WTC11 (cell line): ENCODE data around the gene UCP3. TPM values are rescaled to one million over a fixed set of nuclear protein-coding genes. Genes with fewer than 3 reads are reported as not detected.

Experiments
- ATAC-seq: fragments of 200-7000 bp; cut with Tn5 transposase; 2 replicates; pipeline ENCODE4 v1.10.0; 2021; ENCODE audit warnings: mild to moderate bottlenecking, moderate library complexity
- CTCF ChIA-PET: fragments of 300-600 bp; sonication (Branson Sonifier 250); formaldehyde crosslinking; loops from one replicate; lab custom pipeline; 2021; ENCODE audit warnings: antibody characterized with exemption; lab: Charles Lee
- POLR2A ChIA-PET: fragments of 350-600 bp; sonication (Branson Sonifier 250); formaldehyde crosslinking; loops from one replicate; lab custom pipeline; 2021; ENCODE audit warnings: antibody characterized with exemption; lab: Charles Lee
- DNase-seq: peaks from one replicate; pipeline ENCODE4 v3.0.0; 2021; ENCODE audit warnings: low spot score
- H3K27ac Mint-ChIP-seq: 2 replicates; pipeline ENCODE4 v1.8.0; 2021; ENCODE audit warnings: mixed read lengths
- H3K27me3 Mint-ChIP-seq: 2 replicates; pipeline ENCODE4 v1.8.0; 2021; ENCODE audit warnings: low read depth, mild to moderate bottlenecking, moderate library complexity, mixed read lengths
- H3K36me3 Mint-ChIP-seq: 2 replicates; pipeline ENCODE4 v1.8.0; 2021; ENCODE audit warnings: mixed read lengths
- H3K4me1 Mint-ChIP-seq: 2 replicates; pipeline ENCODE4 v1.8.0; 2022; ENCODE audit warnings: mixed read lengths
- H3K4me3 Mint-ChIP-seq: 2 replicates; pipeline ENCODE4 v1.8.0; 2021; ENCODE audit warnings: mild to moderate bottlenecking, moderate library complexity, mixed read lengths
- H3K9me3 Mint-ChIP-seq: 2 replicates; pipeline ENCODE4 v1.8.0; 2021; ENCODE audit warnings: mixed read lengths
- ATF2 ChIP-seq: sonication (generic); formaldehyde crosslinking; IDR thresholded peaks from 2 replicates; pipeline ENCODE4 v1.8.1; 2022; ENCODE audit warnings: low read depth, missing genetic modification reagents, borderline replicate concordance
- CREM ChIP-seq: sonication (generic); formaldehyde crosslinking; IDR thresholded peaks from 2 replicates; pipeline ENCODE4 v1.8.1; 2022; ENCODE audit warnings: mild to moderate bottlenecking, missing genetic modification reagents, moderate library complexity
- CTCF ChIP-seq: fragments of 200-600 bp; IDR thresholded peaks from 2 replicates; pipeline ENCODE4 v1.8.0; 2022; ENCODE audit warnings: antibody characterized with exemption
- ELF4 ChIP-seq: sonication (generic); formaldehyde crosslinking; IDR thresholded peaks from 2 replicates; pipeline ENCODE4 v1.8.1; 2022; ENCODE audit warnings: low read depth, mild to moderate bottlenecking, moderate library complexity, missing genetic modification reagents
- ESRRA ChIP-seq: sonication (generic); formaldehyde crosslinking; IDR thresholded peaks from 2 replicates; pipeline ENCODE4 v1.8.1; 2022; ENCODE audit warnings: mild to moderate bottlenecking, missing genetic modification reagents, borderline replicate concordance
- FOXK1 ChIP-seq: sonication (generic); formaldehyde crosslinking; IDR thresholded peaks from 2 replicates; pipeline ENCODE4 v1.8.0; 2022; ENCODE audit warnings: mild to moderate bottlenecking, moderate library complexity, missing genetic modification reagents
- GABPB1 ChIP-seq: sonication (generic); formaldehyde crosslinking; IDR thresholded peaks from 2 replicates; pipeline ENCODE4 v1.8.1; 2023; ENCODE audit warnings: mild to moderate bottlenecking, missing genetic modification reagents
- GRHL2 ChIP-seq: fragments of 250-450 bp; sonication (Bioruptor Pico); IDR thresholded peaks from 2 replicates; pipeline ENCODE4 v1.8.0; 2022; ENCODE audit warnings: mild to moderate bottlenecking, moderate library complexity; ENCODE audit not compliant: insufficient replicate concordance, severe bottlenecking
- HMGXB4 ChIP-seq: sonication (generic); formaldehyde crosslinking; IDR thresholded peaks from 2 replicates; pipeline ENCODE4 v1.8.1; 2023; ENCODE audit warnings: mild to moderate bottlenecking, moderate library complexity, missing genetic modification reagents
- JAZF1 ChIP-seq: fragments of 250-450 bp; sonication (Bioruptor Pico); IDR thresholded peaks from 2 replicates; pipeline ENCODE4 v1.9.0; 2021; ENCODE audit warnings: moderate library complexity, mild to moderate bottlenecking, inconsistent platforms
- JUN ChIP-seq: sonication (generic); formaldehyde crosslinking; IDR thresholded peaks from 2 replicates; pipeline ENCODE4 v1.8.0; 2023; ENCODE audit warnings: mild to moderate bottlenecking, missing genetic modification reagents
- MAX ChIP-seq: sonication (generic); formaldehyde crosslinking; IDR thresholded peaks from 2 replicates; pipeline ENCODE4 v1.8.0; 2022; ENCODE audit warnings: mild to moderate bottlenecking, missing genetic modification reagents
- NFATC4 ChIP-seq: fragments of 250-450 bp; sonication (Bioruptor Pico); IDR thresholded peaks from 2 replicates; pipeline ENCODE4 v1.9.0; 2021; ENCODE audit warnings: mild to moderate bottlenecking
- PRRX2 ChIP-seq: fragments of 250-450 bp; sonication (Bioruptor Pico); IDR thresholded peaks from 2 replicates; pipeline ENCODE4 v1.8.0; 2021; ENCODE audit warnings: mild to moderate bottlenecking
- RELA ChIP-seq: sonication (generic); formaldehyde crosslinking; IDR thresholded peaks from 2 replicates; pipeline ENCODE4 v1.8.1; 2022; ENCODE audit warnings: missing genetic modification reagents, mild to moderate bottlenecking, borderline replicate concordance
- STAT6 ChIP-seq: sonication (generic); formaldehyde crosslinking; conservative IDR thresholded peaks from 2 replicates; pipeline ENCODE4 v1.8.1; 2023; ENCODE audit warnings: mild to moderate bottlenecking, low read depth, missing genetic modification reagents, moderate library complexity
- ZBTB21 ChIP-seq: sonication (generic); formaldehyde crosslinking; IDR thresholded peaks from 2 replicates; pipeline ENCODE4 v1.8.1; 2023; ENCODE audit warnings: mild to moderate bottlenecking, missing genetic modification reagents, borderline replicate concordance
- ZNF317 ChIP-seq: sonication (generic); formaldehyde crosslinking; IDR thresholded peaks from 2 replicates; pipeline ENCODE4 v1.8.1; 2023; ENCODE audit warnings: low read depth, mild to moderate bottlenecking, moderate library complexity, missing genetic modification reagents, borderline replicate concordance
- ZNF423 ChIP-seq: fragments of 250-450 bp; sonication (Bioruptor Pico); IDR thresholded peaks from 2 replicates; pipeline ENCODE4 v2.1.2; 2022; ENCODE audit warnings: mild to moderate bottlenecking, moderate library complexity
- ZNF425 ChIP-seq: fragments of 250-450 bp; sonication (Bioruptor Pico); conservative IDR thresholded peaks from 2 replicates; pipeline ENCODE4 v1.9.0; 2021; ENCODE audit warnings: mild to moderate bottlenecking
- ZNF671 ChIP-seq: fragments of 250-450 bp; sonication (Bioruptor Pico); IDR thresholded peaks from 2 replicates; pipeline ENCODE4 v1.8.0; 2021; ENCODE audit warnings: mild to moderate bottlenecking
- total RNA-seq: library from RNA; stranded (reverse); gene quantifications from 3 replicates; pipeline ENCODE4 v1.2.3, GENCODE V29; 2021

The UCP3 gene
- total RNA-seq, 1 experiment from 2014 or later, result 0.55 TPM

GRCh38 chr11:74024261-74025029, 15.6 kb upstream of the UCP3 start:
- CTCF ChIA-PET, result no interaction called here
- no peak overlapping the region for H3K27ac Mint-ChIP-seq

DNA sequence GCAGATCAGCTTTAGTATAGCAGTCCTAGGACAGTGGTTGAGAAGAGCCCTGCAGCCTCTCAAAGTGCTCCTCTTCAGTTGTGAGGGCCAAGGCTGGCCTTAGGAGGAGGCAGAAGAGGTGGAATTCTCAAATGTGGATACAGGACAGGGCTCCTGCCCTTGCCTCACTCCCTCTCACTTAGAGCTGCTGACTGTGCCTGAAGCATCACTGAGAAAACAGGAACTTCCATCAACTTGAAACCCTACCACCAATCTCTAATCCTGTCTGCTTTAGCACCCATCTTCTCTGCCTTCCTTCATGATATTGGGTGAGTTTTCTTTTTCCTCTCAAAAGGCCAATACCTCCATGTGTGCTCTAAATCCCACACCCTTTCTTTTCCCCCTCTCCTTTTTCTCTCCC, 14.4 kb upstream of the UCP3 start:
- Mint-ChIP-seq H3K36me3 (peaks cover 5% of the 10 kb centered on the region; the same call in 1 of the 2 replicates), H3K4me3 (no peak overlapping the region), H3K9me3 (no peaks in the 10 kb centered on the region), H3K27me3 (no peaks in the 10 kb centered on the region), H3K27ac (no peak overlapping the region), H3K4me1 (peaks cover 6% of the 10 kb centered on the region)
- ATAC-seq, result no peak
- CTCF ChIA-PET, result no interaction called here
- TF ChIP-seq NFATC4 (CRISPR knock-in tag), result no peak
- no peak for TF ChIP-seq CREM (CRISPR knock-in tag)
- TF ChIP-seq JAZF1 (CRISPR knock-in tag), result no peak
- no peak for TF ChIP-seq JUN (CRISPR knock-in tag)
- TF ChIP-seq ELF4 (CRISPR knock-in tag), result no peak
- DNase-seq, result no peak
- POLR2A ChIA-PET, result no interaction called here

More at GRCh38 chr11:74024261-74025029, 15.6 kb upstream of the UCP3 start:
- TF ChIP-seq ZNF423, result no peak
- TF ChIP-seq RELA (CRISPR knock-in tag), result no peak
- no peak for TF ChIP-seq MAX (CRISPR knock-in tag)
- no peak for TF ChIP-seq CTCF
- no peaks in the 10 kb centered on the region for H3K27me3 Mint-ChIP-seq
- POLR2A ChIA-PET, result no interaction called here
- ATAC-seq (no peak), DNase-seq (no peak)
- H3K36me3 Mint-ChIP-seq, result peaks cover 5% of the 10 kb centered on the region; the same call in 1 of the 2 replicates
- H3K9me3 Mint-ChIP-seq, result no peaks in the 10 kb centered on the region
- no peak overlapping the region for H3K4me3 Mint-ChIP-seq
- H3K4me1 Mint-ChIP-seq, result peaks cover 6% of the 10 kb centered on the region

DNA sequence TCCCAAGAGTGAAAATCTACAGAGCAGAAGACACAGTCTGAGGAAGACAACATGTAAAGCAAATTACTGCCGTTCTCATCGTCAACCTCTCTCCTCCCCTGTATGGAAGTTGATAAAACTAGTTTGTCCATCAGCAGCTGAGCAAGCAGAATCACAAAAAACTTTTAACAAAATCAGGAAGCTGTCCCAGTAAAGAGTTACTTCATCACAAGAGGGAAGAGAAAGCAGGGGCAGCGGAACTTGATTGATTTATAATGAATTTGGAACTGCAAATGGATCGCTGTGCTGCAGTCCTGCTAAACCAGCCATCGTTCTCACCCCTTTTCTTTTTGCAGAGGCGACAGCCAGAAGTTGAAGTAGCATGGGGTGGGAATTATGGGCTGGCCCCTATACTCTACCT, 13.7 kb upstream of the UCP3 start:
- no peak overlapping the region for H3K27ac Mint-ChIP-seq
- ChIA-PET CTCF (no interaction called here), POLR2A (no interaction called here)
- ATAC-seq (no peak), DNase-seq (no peak)
- peaks cover 6% of the 10 kb centered on the region for H3K4me1 Mint-ChIP-seq
- H3K27me3 Mint-ChIP-seq, result no peaks in the 10 kb centered on the region
- peaks cover 5% of the 10 kb centered on the region; the same call in 1 of the 2 replicates for H3K36me3 Mint-ChIP-seq
- no peaks in the 10 kb centered on the region for H3K9me3 Mint-ChIP-seq
- H3K4me3 Mint-ChIP-seq, result no peak overlapping the region
- TF ChIP-seq GABPB1 (CRISPR knock-in tag) (no peak), HMGXB4 (CRISPR knock-in tag) (no peak), PRRX2 (CRISPR knock-in tag) (no peak), STAT6 (CRISPR knock-in tag) (no peak), FOXK1 (CRISPR knock-in tag) (no peak), ZBTB21 (CRISPR knock-in tag) (no peak), ZNF317 (CRISPR knock-in tag) (no peak), ZNF671 (CRISPR knock-in tag) (no peak), JUN (CRISPR knock-in tag) (no peak), ESRRA (CRISPR knock-in tag) (no peak), GRHL2 (CRISPR knock-in tag) (no peak), ZNF425 (CRISPR knock-in tag) (no peak), ATF2 (no peak)
